ENCODE measurements around the gene SMIM11. TPM values are rescaled to one million over a fixed set of nuclear protein-coding genes. Genes with fewer than 3 reads are reported as not detected.

SMIM11 gene
- total RNA-seq, 1 donor from 2014 or later, result 19.7 TPM

GRCh38 chr21:34336245-34336644 is 39.1 kb upstream of the SMIM11 start:
- intact Hi-C loops (cut with DNase I), result no loop called here
- no peaks in the 10 kb centered on the region for H3K4me1 ChIP-seq

DNA sequence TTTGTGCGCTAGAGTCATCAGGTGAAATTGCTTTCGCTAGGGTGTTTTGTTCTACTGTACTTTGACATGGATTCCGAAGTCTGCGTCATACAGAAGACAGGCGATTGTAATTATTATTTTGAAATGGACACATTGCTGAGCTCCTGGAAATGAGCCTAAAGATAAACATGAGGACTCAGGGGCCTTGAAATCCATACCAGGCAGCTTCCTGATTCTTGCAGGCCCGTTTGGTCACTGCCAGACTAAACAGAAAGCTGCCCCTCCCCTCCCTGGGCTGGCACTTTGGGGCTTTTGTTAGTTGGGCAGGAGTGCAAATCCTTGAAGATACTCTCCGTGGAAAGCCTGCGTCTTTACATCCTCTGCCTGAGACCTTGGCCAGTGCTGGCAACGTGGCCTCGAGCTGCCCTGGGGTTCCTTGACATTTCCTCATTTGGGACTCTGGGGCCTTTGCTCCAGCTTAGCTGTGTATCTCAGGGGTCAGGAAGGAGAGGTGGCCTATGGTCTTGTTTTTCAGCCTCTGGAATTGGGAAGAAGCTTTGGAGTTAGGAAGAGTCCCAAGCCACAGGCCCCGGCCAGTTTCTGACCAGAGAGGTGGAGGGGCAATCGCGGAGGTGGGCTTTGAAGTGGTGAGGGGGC is 38.4 kb upstream of the SMIM11 start:
- TF ChIP-seq CTCF (IDR thresholded peaks at IDR 0.05), result no peak
- DNase-seq (no peak), ATAC-seq (no peak)
- H3K27me3 ChIP-seq (ENCODE audit: low read depth), result no peaks in the 10 kb centered on the region
- no peaks in the 10 kb centered on the region for H3K36me3 ChIP-seq
- H3K4me3 ChIP-seq, result no peak overlapping the region
- no peaks in the 10 kb centered on the region for H3K4me1 ChIP-seq
- H3K27ac ChIP-seq, result no peak overlapping the region
- no peaks in the 10 kb centered on the region for H3K9me3 ChIP-seq
- intact Hi-C loops (cut with DNase I), result no loop called here

More at GRCh38 chr21:34336245-34336644, 39.1 kb upstream of the SMIM11 start:
- no peaks in the 10 kb centered on the region for H3K27me3 ChIP-seq (ENCODE audit: low read depth)
- ATAC-seq (no peak), DNase-seq (no peak)
- H3K27ac ChIP-seq, result no peak overlapping the region
- no peaks in the 10 kb centered on the region for H3K36me3 ChIP-seq
- no peaks in the 10 kb centered on the region for H3K9me3 ChIP-seq
- no peak for TF ChIP-seq CTCF (IDR thresholded peaks at IDR 0.05)
- no peak overlapping the region for H3K4me3 ChIP-seq

GRCh38 chr21:34337741-34338140 is 37.6 kb upstream of the SMIM11 start:
- ATAC-seq, result no peak
- no peak for DNase-seq
- intact Hi-C loops (cut with DNase I), result no loop called here
- no peak overlapping the region for H3K4me3 ChIP-seq
- H3K27ac ChIP-seq, result no peak overlapping the region
- no peaks in the 10 kb centered on the region for H3K36me3 ChIP-seq
- TF ChIP-seq CTCF (IDR thresholded peaks at IDR 0.05), result no peak
- H3K4me1 ChIP-seq, result no peaks in the 10 kb centered on the region
- no peaks in the 10 kb centered on the region for H3K27me3 ChIP-seq (ENCODE audit: low read depth)
- no peaks in the 10 kb centered on the region for H3K9me3 ChIP-seq

- TF ChIP-seq CTCF (IDR thresholded peaks at IDR 0.05), result no peak
- Histone ChIP-seq H3K4me1 (no peaks in the 10 kb centered on the region), H3K27ac (no peak overlapping the region), H3K9me3 (no peaks in the 10 kb centered on the region), H3K36me3 (no peaks in the 10 kb centered on the region), H3K27me3 (ENCODE audit: low read depth) (no peaks in the 10 kb centered on the region), H3K4me3 (no peak overlapping the region)
- intact Hi-C loops (cut with DNase I), result no loop called here
- DNase-seq (no peak), ATAC-seq (no peak)
These were observed 37.1 kb upstream of the SMIM11 start for GRCh38 chr21:34338226-34338625.

GRCh38 chr21:34340061-34340460 is 35.2 kb upstream of the SMIM11 start:
- no peaks in the 10 kb centered on the region for H3K4me1 ChIP-seq
- no peaks in the 10 kb centered on the region for H3K27me3 ChIP-seq (ENCODE audit: low read depth)
- no peak overlapping the region for H3K27ac ChIP-seq
- DNase-seq, result no peak
- ATAC-seq, result no peak
- H3K9me3 ChIP-seq, result no peaks in the 10 kb centered on the region
- TF ChIP-seq CTCF (IDR thresholded peaks at IDR 0.05), result no peak
- intact Hi-C loops (cut with DNase I), result no loop called here
- H3K36me3 ChIP-seq, result no peaks in the 10 kb centered on the region
- H3K4me3 ChIP-seq, result no peak overlapping the region

Measured in lower lobe of right lung (tissue), 2 donors.